H1 (cell line): Measurements from ENCODE around the gene PLA2G15. TPM values are rescaled to one million over a fixed set of nuclear protein-coding genes. Genes with fewer than 3 reads are reported as not detected.

Source experiments
- CTCF ChIA-PET: fragments of 300-600 bp; sonication (Branson Sonifier 250); formaldehyde crosslinking; loops from one replicate; lab custom pipeline; 2021; ENCODE audit not compliant: partially characterized antibody; lab: Charles Lee
- POLR2A ChIA-PET: fragments of 300-600 bp; sonication (Branson Sonifier 250); formaldehyde crosslinking; loops from one replicate; lab custom pipeline; 2021; ENCODE audit warnings: inconsistent platforms; ENCODE audit not compliant: partially characterized antibody; lab: Charles Lee
- DNase-seq, 2 experiments: peaks; one replicate each; pipeline versions ENCODE4 v3.0.0 to v3.0.0-alpha.2; 2010 to 2022; ENCODE audit warnings: low spot score in 2 of 2, low read depth in 1 of 2, mixed read lengths in 1 of 2
- FAIRE-seq: peaks from 2 replicates; lab custom pipeline; 2011; peaks lifted over from hg19 to GRCh38; lab: Jason Lieb, UNC
- H2AFZ ChIP-seq: 2 replicates; pipeline ENCODE4 v1.8.1; 2012; ENCODE audit warnings: low read length, inconsistent platforms
- H2AK5ac ChIP-seq: 2 replicates; pipeline ENCODE4 v1.6.1; 2013; ENCODE audit warnings: low read depth, low read length
- H2BK120ac ChIP-seq: replicated peaks from 2 replicates; pipeline ENCODE3; 2013; ENCODE audit warnings: low read depth, low read length, inconsistent platforms
- H2BK12ac ChIP-seq: 2 replicates; pipeline ENCODE4 v1.6.1; 2013; ENCODE audit warnings: low read depth, low read length
- H2BK15ac ChIP-seq: 2 replicates; pipeline ENCODE4 v1.6.1; 2013; ENCODE audit warnings: low read length
- H2BK20ac ChIP-seq: 2 replicates; pipeline ENCODE4 v1.6.1; 2013; ENCODE audit warnings: low read length
- H2BK5ac ChIP-seq: 2 replicates; pipeline ENCODE4 v1.6.1; 2013; ENCODE audit warnings: low read depth, low read length
- H3K14ac ChIP-seq: 2 replicates; pipeline ENCODE4 v1.6.1; 2013; ENCODE audit warnings: inconsistent platforms; ENCODE audit not compliant: insufficient read length
- H3K18ac ChIP-seq: 2 replicates; pipeline ENCODE4 v1.6.1; 2013; ENCODE audit warnings: low read length; ENCODE audit errors: extremely low read depth
- H3K23ac ChIP-seq: 2 replicates; pipeline ENCODE4 v1.6.1; 2013; ENCODE audit warnings: inconsistent platforms; ENCODE audit not compliant: insufficient read length
- H3K23me2 ChIP-seq: 2 replicates; pipeline ENCODE4 v1.6.1; 2013; ENCODE audit warnings: low read depth, low read length
- H3K27ac ChIP-seq: 2 replicates; pipeline ENCODE4 v1.6.1; 2011; ENCODE audit warnings: low read depth, low read length, inconsistent platforms
- H3K27me3 ChIP-seq, 4 experiments: replicated peaks in 1 of 4; 1 replicate in 1 of 4; 2 replicates in 3 of 4; pipeline versions ENCODE4 v1.6.1 to v1.8.1; 2011 to 2013; ENCODE audit warnings: low read length in 3 of 4, mild to moderate bottlenecking in 3 of 4, inconsistent platforms in 2 of 4, mixed read lengths in 2 of 4, moderate library complexity in 1 of 4; ENCODE audit not compliant: control insufficient read depth in 3 of 4, insufficient read depth in 3 of 4; ENCODE audit errors: extremely low read depth in 1 of 4
- H3K36me3 ChIP-seq, 4 experiments: 2 replicates each; pipeline versions ENCODE4 v1.6.1 to v1.8.1; 2011 to 2013; ENCODE audit warnings: mild to moderate bottlenecking in 4 of 4, low read length in 3 of 4, moderate library complexity in 2 of 4, control low read depth in 1 of 4, inconsistent platforms in 1 of 4; ENCODE audit not compliant: insufficient read depth in 4 of 4, control insufficient read depth in 2 of 4
- H3K4ac ChIP-seq: replicated peaks from 2 replicates; pipeline ENCODE3; 2013; ENCODE audit warnings: low read length, low read depth, mixed read lengths, inconsistent platforms; ENCODE audit not compliant: insufficient read length
- H3K4me1 ChIP-seq, 4 experiments: replicated peaks in 1 of 4; 1 replicate in 1 of 4; 2 replicates in 3 of 4; pipeline versions ENCODE4 v1.6.1 to v1.8.1; 2011 to 2013; ENCODE audit warnings: low read length in 3 of 4, inconsistent platforms in 2 of 4, mixed read lengths in 1 of 4; ENCODE audit not compliant: insufficient read depth in 4 of 4, control insufficient read depth in 3 of 4
- H3K4me2 ChIP-seq, 2 experiments: 2 replicates each; pipeline versions ENCODE4 v1.6.1 to v1.8.1; 2011 to 2013; ENCODE audit warnings: low read depth in 2 of 2, low read length in 2 of 2, control low read depth in 1 of 2, inconsistent platforms in 1 of 2, mild to moderate bottlenecking in 1 of 2; ENCODE audit not compliant: insufficient read depth in 1 of 2
- H3K4me3 ChIP-seq, 4 experiments: fragments of 200-600, 300-600 bp in 1 of 4; sonication (generic), shearing (Covaris generic), sonication (Bioruptor Twin) in 1 of 4; 2 replicates each; pipeline versions ENCODE4 v1.5.1 to v1.8.1; 2011 to 2016; ENCODE audit warnings: low read length in 4 of 4, low read depth in 3 of 4, control low read depth in 2 of 4, inconsistent platforms in 2 of 4, mild to moderate bottlenecking in 2 of 4, mixed read lengths in 1 of 4, moderate library complexity in 1 of 4; ENCODE audit not compliant: insufficient read depth in 2 of 4; ENCODE audit errors: extremely low read depth in 1 of 4
- H3K56ac ChIP-seq: replicated peaks from 2 replicates; pipeline ENCODE3; 2013; ENCODE audit warnings: low read depth, mild to moderate bottlenecking, mixed read lengths, low read length, inconsistent platforms; ENCODE audit not compliant: insufficient read length
- H3K79me1 ChIP-seq: 2 replicates; pipeline ENCODE4 v1.6.1; 2013; ENCODE audit warnings: low read depth, low read length, control low read depth
- H3K79me2 ChIP-seq, 2 experiments: 2 replicates each; pipeline versions ENCODE4 v1.6.1 to v1.8.1; 2012 to 2013; ENCODE audit warnings: low read length in 2 of 2, mild to moderate bottlenecking in 2 of 2, inconsistent platforms in 1 of 2; ENCODE audit not compliant: insufficient read depth in 2 of 2, control insufficient read depth in 1 of 2
- H3K9ac ChIP-seq, 4 experiments: replicated peaks in 1 of 4; 1 replicate in 1 of 4; 2 replicates in 3 of 4; pipeline versions ENCODE4 v1.6.1 to v1.8.1; 2011 to 2013; ENCODE audit warnings: low read depth in 3 of 4, low read length in 3 of 4, control low read depth in 2 of 4, mild to moderate bottlenecking in 2 of 4, moderate library complexity in 2 of 4, inconsistent platforms in 1 of 4; ENCODE audit errors: extremely low read depth in 1 of 4
- H3K9me3 ChIP-seq, 2 experiments: 2 replicates each; pipeline versions ENCODE4 v1.6.1 to v1.8.1; 2012 to 2013; ENCODE audit warnings: mild to moderate bottlenecking in 2 of 2, moderate library complexity in 2 of 2, control low read depth in 1 of 2, inconsistent platforms in 1 of 2, low read depth in 1 of 2, low read length in 1 of 2, mixed read lengths in 1 of 2; ENCODE audit not compliant: insufficient read depth in 2 of 2
- H4K20me1 ChIP-seq, 2 experiments: replicated peaks in 1 of 2; 2 replicates each; pipeline versions ENCODE3 to v1.8.1; 2011 to 2013; ENCODE audit warnings: inconsistent platforms in 2 of 2, low read length in 2 of 2, mild to moderate bottlenecking in 1 of 2; ENCODE audit not compliant: insufficient read depth in 2 of 2, control insufficient read depth in 1 of 2
- H4K5ac ChIP-seq: 2 replicates; pipeline ENCODE4 v1.6.1; 2013; ENCODE audit warnings: low read length, low read depth, mixed read lengths, inconsistent platforms; ENCODE audit not compliant: insufficient read length
- H4K8ac ChIP-seq: 2 replicates; pipeline ENCODE4 v1.8.0; 2013; ENCODE audit warnings: mild to moderate bottlenecking, moderate library complexity, low read length, inconsistent platforms; ENCODE audit not compliant: insufficient read depth; ENCODE audit errors: extremely low read depth
- H4K91ac ChIP-seq: replicated peaks from 2 replicates; pipeline ENCODE3; 2013; ENCODE audit warnings: low read length, mixed read lengths, inconsistent platforms; ENCODE audit not compliant: insufficient read length
- BCL11A ChIP-seq, 2 experiments: IDR thresholded peaks; one replicate each; pipeline ENCODE4 v1.6.1; 2011; ENCODE audit warnings: low read depth in 2 of 2, low read length in 2 of 2, mild to moderate bottlenecking in 2 of 2
- CREB1 ChIP-seq: IDR thresholded peaks from 2 replicates; pipeline ENCODE4 v1.6.1; 2012; ENCODE audit warnings: inconsistent platforms
- EP300 ChIP-seq, 2 experiments: IDR thresholded peaks; 1 replicate in 1 of 2; 2 replicates in 1 of 2; pipeline ENCODE4 v1.6.1; 2011 to 2012; ENCODE audit warnings: low read depth in 2 of 2, low read length in 2 of 2, mild to moderate bottlenecking in 2 of 2, borderline replicate concordance in 1 of 2, inconsistent platforms in 1 of 2, moderate library complexity in 1 of 2
- KDM1A ChIP-seq: fragments of 200-600, 300-600 bp; sonication (generic); IDR thresholded peaks from 2 replicates; pipeline ENCODE4 v1.7.1; 2016; ENCODE audit warnings: mild to moderate bottlenecking, low read length, borderline replicate concordance
- POLR2AphosphoS5 ChIP-seq: IDR thresholded peaks from 2 replicates; pipeline ENCODE4 v1.6.1; 2011; ENCODE audit warnings: low read depth, low read length
- SIN3A ChIP-seq, 2 experiments: IDR thresholded peaks in 1 of 2; conservative IDR thresholded peaks in 1 of 2; 2 replicates each; pipeline ENCODE4 v1.6.1; 2011 to 2012; ENCODE audit warnings: low read length in 2 of 2, improper control_type of control experiment in 1 of 2, low read depth in 1 of 2, mild to moderate bottlenecking in 1 of 2
- SIRT6 ChIP-seq: IDR thresholded peaks from one replicate; pipeline ENCODE4 v1.7.1; 2012; ENCODE audit warnings: low read length, inconsistent platforms
- TAF7 ChIP-seq: optimal IDR thresholded peaks from 2 replicates; pipeline ENCODE3; 2011; ENCODE audit warnings: low read depth, mild to moderate bottlenecking, inconsistent platforms, low read length, moderate library complexity, borderline replicate concordance
- TBP ChIP-seq: IDR thresholded peaks from 2 replicates; pipeline ENCODE4 v1.6.1; 2011; ENCODE audit warnings: low read depth, low read length, improper control_type of control experiment
- TEAD4 ChIP-seq: IDR thresholded peaks from 2 replicates; pipeline ENCODE4 v1.6.1; 2012; ENCODE audit warnings: low read depth, low read length, inconsistent platforms, mixed read lengths
- WGBS, 2 experiments: shearing (Covaris generic) in 1 of 2; methylation state at CpG; one replicate each; pipeline versions ENCODE4 v1.1.6 to v1.1.7; 2013 to 2015; ENCODE audit warnings: low lambda C conversion rate in 2 of 2, mixed read lengths in 2 of 2, inconsistent platforms in 1 of 2, low coverage in 1 of 2, missing lambda C conversion rate in 1 of 2; ENCODE audit not compliant: insufficient replicate concordance in 2 of 2, insufficient coverage in 1 of 2, insufficient read length in 1 of 2; ENCODE audit errors: extremely low coverage in 1 of 2, missing lambda C conversion rate in 1 of 2; 5-methylcytosine and 5-hydroxymethylcytosine counted together
- polyA plus RNA-seq, 7 experiments: library from polyadenylated mRNA; depleted of rRNA in 3 of 7; stranded (reverse) in 5 of 7; unstranded in 2 of 7; fragments of >200 nt in 5 of 7; fragments of 200-250 nt in 2 of 7; gene quantifications; 1 replicate in 5 of 7; 2 replicates in 1 of 7; 4 replicates in 1 of 7; pipeline versions ENCODE4 v1.2.1 to v1.2.3, GENCODE V29; 2011 to 2013; ENCODE audit warnings: missing spikeins in 2 of 7, mixed read lengths in 2 of 7
- total RNA-seq: library from RNA; stranded (reverse); fragmentation: NEBNext Ultra II Directional; extraction: Animal tissue kit (Norgen Biotek cat#: 25700); gene quantifications from 2 replicates; pipeline ENCODE4 v1.2.1, GENCODE V29; 2021

Gene PLA2G15
- total and polyA plus RNA-seq, 2 of the 8 experiments (the other 6 are each of a cell fraction or from before 2014, with no cell fraction given): 11.2 to 12.0 TPM

DNA sequence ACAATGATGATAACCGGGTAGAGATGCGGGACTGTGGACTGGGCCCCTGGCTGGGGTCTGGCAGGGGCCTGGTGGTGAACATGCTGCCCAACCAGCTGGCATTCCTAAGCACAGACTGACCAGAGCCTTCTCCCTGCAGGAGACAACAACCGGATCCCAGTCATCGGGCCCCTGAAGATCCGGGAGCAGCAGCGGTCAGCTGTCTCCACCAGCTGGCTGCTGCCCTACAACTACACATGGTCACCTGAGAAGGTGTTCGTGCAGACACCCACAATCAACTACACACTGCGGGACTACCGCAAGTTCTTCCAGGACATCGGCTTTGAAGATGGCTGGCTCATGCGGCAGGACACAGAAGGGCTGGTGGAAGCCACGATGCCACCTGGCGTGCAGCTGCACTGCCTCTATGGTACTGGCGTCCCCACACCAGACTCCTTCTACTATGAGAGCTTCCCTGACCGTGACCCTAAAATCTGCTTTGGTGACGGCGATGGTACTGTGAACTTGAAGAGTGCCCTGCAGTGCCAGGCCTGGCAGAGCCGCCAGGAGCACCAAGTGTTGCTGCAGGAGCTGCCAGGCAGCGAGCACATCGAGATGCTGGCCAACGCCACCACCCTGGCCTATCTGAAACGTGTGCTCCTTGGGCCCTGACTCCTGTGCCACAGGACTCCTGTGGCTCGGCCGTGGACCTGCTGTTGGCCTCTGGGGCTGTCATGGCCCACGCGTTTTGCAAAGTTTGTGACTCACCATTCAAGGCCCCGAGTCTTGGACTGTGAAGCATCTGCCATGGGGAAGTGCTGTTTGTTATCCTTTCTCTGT, 14.0 kb downstream of the PLA2G15 start:
- POLR2A ChIA-PET: interaction anchor here (0.5 to 3.1 kb wide), 3 partner anchors 52 to 415 kb away, joined by 3 to 12 read pairs (median 8); partner anchors contain the start of genes PRMT7 and SLC7A6OS
- H4K91ac ChIP-seq: no peak overlapping the region

More for the DNA sequence above, 14.0 kb downstream of the PLA2G15 start:
- Histone ChIP-seq H2BK12ac (no peak overlapping the region), H3K4ac (no peak overlapping the region), H3K23ac (no peak overlapping the region), H3K9ac (no peak overlapping the region), H3K4me3 (no peak overlapping the region), H3K36me3 (peaks cover 0 to 4% (median 2%) of the 10 kb centered on the region in 4 experiments; a peak in 5 of 8 replicates), H3K4me2 (no peak overlapping the region), H2BK120ac (no peak overlapping the region), H2AK5ac (no peak overlapping the region), H3K56ac (no peak overlapping the region), H3K79me1 (no peaks in the 10 kb centered on the region), H2AFZ (no peak overlapping the region), H3K23me2 (no peaks in the 10 kb centered on the region; the same call in 1 of the 2 replicates), H4K8ac (no peak overlapping the region), H4K5ac (no peak overlapping the region), H3K4me1 (no peaks in the 10 kb centered on the region; a peak in 1 of 7 replicates), H3K9me3 (no peaks in the 10 kb centered on the region), H3K18ac (no peak overlapping the region), H3K79me2 (no peaks in the 10 kb centered on the region), H3K27me3 (peaks cover 0 to 7% (median 0%) of the 10 kb centered on the region in 4 experiments; a peak in 2 of 7 replicates), H3K14ac (no peak overlapping the region), H4K20me1 (peaks cover 0 to 2% of the 10 kb centered on the region in 2 experiments), H3K27ac (no peak overlapping the region), H2BK5ac (no peak overlapping the region), H2BK20ac (no peak overlapping the region), H2BK15ac (no peak overlapping the region)
- TF ChIP-seq TEAD4: no peak
- TF ChIP-seq EP300 (IDR thresholded peaks at IDR 0.05; ENCODE audit: borderline replicate concordance in 1 of 2, low read depth in 2 of 2, low read length in 2 of 2): no peak
- no peak for TF ChIP-seq CREB1
- TF ChIP-seq TBP: no peak
- TF ChIP-seq TAF7: no peak
- TF ChIP-seq SIN3A (conservative IDR thresholded peaks at IDR 0.05 in 1 of 2, IDR thresholded peaks at IDR 0.05 in 1 of 2; ENCODE audit: low read depth in 1 of 2, low read length in 2 of 2): no peak
- TF ChIP-seq KDM1A: no peak
- TF ChIP-seq POLR2AphosphoS5: no peak
- no peak for TF ChIP-seq SIRT6
- no peak for TF ChIP-seq BCL11A (IDR thresholded peaks at IDR 0.05; ENCODE audit: low read depth in 2 of 2, low read length in 2 of 2)
- 92% methylated on average over 27 of the region's 27 CpGs; no CpG with 5 or more reads in 1 of the 2 experiments for WGBS, 2 experiments
- FAIRE-seq: no peak
- CTCF ChIA-PET: interaction anchor here (0.7 to 9.0 kb wide), 10 partner anchors 9 to 96 kb away, joined by 3 to 233 read pairs (median 47); partner anchors contain the start of gene PLA2G15
- no peak for DNase-seq
